Activated CD4-positive, CD25-positive, alpha-beta regulatory T cell treated with anti-CD3 and anti-CD28 coated beads, Interleukin-2, amount 50 U/mL, for 24 hours (primary cell): ENCODE results near the gene SAMD4A.

ENCODE experiments used
- ATAC-seq, 2 donors: fragments of 150-1000 bp; cut with Tn5 transposase; one replicate each; pipeline ENCODE4 v1.10.0; 2021; ENCODE audit warnings: mild to moderate bottlenecking in 1 of 2, moderate library complexity in 1 of 2

SAMD4A gene

DNA sequence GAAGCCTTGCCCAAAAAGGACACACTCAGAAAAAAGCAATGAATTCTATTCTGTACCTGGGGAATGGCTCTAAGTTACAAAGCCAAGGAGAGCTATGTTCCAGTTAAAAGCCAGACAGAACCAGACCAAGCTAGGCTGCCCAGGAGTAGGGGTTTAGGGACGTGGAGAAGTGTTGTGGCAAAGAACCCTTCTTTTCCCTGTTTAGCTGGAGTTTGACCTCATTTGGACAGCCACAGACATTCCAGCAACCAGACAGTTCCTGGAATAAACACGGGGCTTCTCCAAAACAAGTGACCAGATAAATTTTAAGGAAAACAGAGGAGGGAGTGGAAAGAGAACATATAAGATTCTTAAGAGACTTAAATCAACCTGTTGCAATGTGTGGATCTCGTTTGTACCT, 273.4 kb downstream of the SAMD4A start:
- no peak for ATAC-seq

DNA sequence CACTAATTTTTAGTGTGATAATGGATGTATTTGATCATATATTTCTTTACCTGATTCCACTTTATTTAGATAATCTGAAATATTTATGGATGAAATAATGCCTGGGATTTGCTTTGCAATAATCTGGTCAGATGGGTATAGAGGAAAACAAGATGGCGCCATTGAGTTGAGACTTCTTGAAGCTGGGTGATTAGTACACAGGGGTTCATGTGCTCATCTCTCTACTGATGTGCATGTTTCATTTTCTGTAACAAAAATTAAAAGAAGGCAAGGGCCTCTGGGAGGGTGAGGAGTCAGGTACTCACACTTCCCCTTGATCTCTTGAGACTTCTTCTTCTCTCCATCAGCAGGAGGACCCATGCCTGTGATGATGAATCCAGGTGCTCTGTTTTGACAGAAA, 273.9 kb downstream of the SAMD4A start:
- ATAC-seq = no peak
